ENCODE measurements around the gene MAGEA9. TPM values are rescaled to one million over a fixed set of nuclear protein-coding genes. Genes with fewer than 3 reads are reported as not detected.

MAGEA9 gene
- total RNA-seq, result not detected in 2 replicates

GRCh38 chrX:149781727-149782126, at the start of gene MAGEA9:
Gene MAGEA9 (plus strand): TSS chrX:149781930. CDS start chrX:149786211, 4,281 bp downstream.

GRCh38 chrX:149773768-149774167, 8.0 kb upstream of the MAGEA9 start, which contains the start of gene HSFX1:
Gene HSFX1 (plus strand): TSS chrX:149774068. CDS start chrX:149774682, 614 bp downstream.

Other genes starting within 250 kb of the MAGEA9 start
- 6.4 and 8.2 TPM in 2 replicates for gene EOLA1, start 240.9 kb upstream of the MAGEA9 start, total RNA-seq
- gene HSFX3, start 232.0 kb upstream of the MAGEA9 start, total RNA-seq, result not detected in 2 replicates
- gene MAGEA9B, start 194.5 kb upstream of the MAGEA9 start, total RNA-seq, result not detected in 2 replicates
- 0.25 TPM in 1 of 2 replicates, not detected in the other for gene HSFX2, start 186.6 kb upstream of the MAGEA9 start, total RNA-seq
- 9.1 and 14.6 TPM in 2 replicates for gene TMEM185A, start 150.1 kb upstream of the MAGEA9 start, total RNA-seq
- gene MAGEA11, start 69.9 kb upstream of the MAGEA9 start, total RNA-seq, result not detected in 2 replicates
- 0.13 and 0.81 TPM in 2 replicates for gene HSFX1, start 7.9 kb upstream of the MAGEA9 start, total RNA-seq
- not detected in 2 replicates for gene MAGEA8, start 99.3 kb downstream of the MAGEA9 start, total RNA-seq
- not detected in 2 replicates for gene HSFX4, start 147.6 kb downstream of the MAGEA9 start, total RNA-seq
- 24.3 and 28.4 TPM in 2 replicates for gene EOLA2, start 156.6 kb downstream of the MAGEA9 start, total RNA-seq